Body of pancreas (tissue), 4 donors: ENCODE measurements around the gene TNFAIP8. TPM values are rescaled to one million over a fixed set of nuclear protein-coding genes. Genes with fewer than 3 reads are reported as not detected.
"Not testable (repeated sequence)": the region's sequence is repeated elsewhere in the genome, so short reads cannot be mapped to it uniquely, and the experiment has no call there.

Experiments
- ATAC-seq: fragments of 150-250 bp; one replicate; pipeline ENCODE4 v1.9.1; 2016
- DNase-seq, 4 donors: peaks; one replicate each; pipeline ENCODE4 v3.0.0-alpha.2; 2019
- H3K27ac ChIP-seq, 4 donors: fragments of 200-600 bp; sonication (generic); 1 replicate in 3 of 4; 2 replicates in 1 of 4; pipeline versions ENCODE4 v1.5.1 to v1.6.1; 2016 to 2019; ENCODE audit warnings: mild to moderate bottlenecking in 1 of 4, mixed read lengths in 1 of 4, moderate library complexity in 1 of 4
- H3K27me3 ChIP-seq, 2 donors: fragments of 200-600 bp; sonication (generic); one replicate each; pipeline ENCODE4 v1.6.0; 2016; ENCODE audit warnings: mild to moderate bottlenecking in 1 of 2
- H3K36me3 ChIP-seq, 2 donors: fragments of 200-600 bp; sonication (generic); replicated peaks in 1 of 2; 2 replicates each; pipeline ENCODE4 v1.5.1; 2016; ENCODE audit warnings: low read depth in 2 of 2; ENCODE audit not compliant: insufficient read depth in 1 of 2
- H3K4me1 ChIP-seq: fragments of 200-600 bp; sonication (generic); one replicate; pipeline ENCODE4 v1.6.0; 2016
- H3K4me3 ChIP-seq, 2 donors: fragments of 200-600 bp; sonication (generic); 1 replicate in 1 of 2; 2 replicates in 1 of 2; pipeline ENCODE4 v1.5.1; 2016 to 2019
- H3K9me3 ChIP-seq, 3 donors: fragments of 200-600 bp; sonication (generic); 1 replicate in 2 of 3; 2 replicates in 1 of 3; pipeline ENCODE4 v1.5.1; 2016
- CTCF ChIP-seq, 7 experiments: fragments of 450-650 bp in 4 of 7; fragments of 200-600 bp in 3 of 7; sonication (generic) in 3 of 7; IDR thresholded peaks; one replicate each; pipeline ENCODE4 v1.5.1; 2016 to 2019; ENCODE audit warnings: antibody characterized with exemption in 7 of 7
- POLR2A ChIP-seq, 3 donors: fragments of 450-650 bp; IDR thresholded peaks; one replicate each; pipeline ENCODE4 v1.6.1; 2016; ENCODE audit warnings: antibody characterized with exemption in 3 of 3, mild to moderate bottlenecking in 2 of 3
- WGBS, 2 donors: methylation state at CpG; one replicate each; pipeline ENCODE4 v1.1.5; 2017; 5-methylcytosine and 5-hydroxymethylcytosine counted together
- intact Hi-C: fragments of 100-400 bp; cut with DNase I; formaldehyde crosslinking; loops from one replicate; pipeline ENCODE4 v1.15.1; 2023
- total RNA-seq, 2 donors: library from RNA; depleted of rRNA; stranded (reverse); fragments of >200 nt; gene quantifications; one replicate each; pipeline ENCODE4 v1.1.0, GENCODE V29; 2016

Gene TNFAIP8
- total RNA-seq, 2 donors from 2014 or later = 15.8 to 32.3 TPM

- no peaks in the 10 kb centered on the region for H3K9me3 ChIP-seq
- intact Hi-C loops = no loop called here
- 27 to 28% methylated on average over 9 of the region's 9 CpGs for WGBS, 2 donors
- no peak overlapping the region for H3K4me3 ChIP-seq
- DNase-seq = no peak
- H3K4me1 ChIP-seq = peaks cover 8% of the 10 kb centered on the region
- no peaks in the 10 kb centered on the region for H3K36me3 ChIP-seq
- no peak for ATAC-seq
- H3K27ac ChIP-seq = peak overlapping the region in 1 of 4 donors; percentile 61
- no peaks in the 10 kb centered on the region for H3K27me3 ChIP-seq
- no peak for TF ChIP-seq POLR2A (IDR thresholded peaks at IDR 0.05)
- TF ChIP-seq CTCF (IDR thresholded peaks at IDR 0.05) = peak in 1 of 7 experiments; percentile 2
Measured at GRCh38 chr5:119412279-119413227, 56.7 kb downstream of the TNFAIP8 start.

- 74 to 76% methylated on average over 13 of the region's 13 CpGs for WGBS, 2 donors
- DNase-seq = peak in 1 of 4 donors; percentile 32
- intact Hi-C loops, ATAC-seq, H3K4me1 ChIP-seq, H3K36me3 ChIP-seq, H3K4me3 ChIP-seq, H3K27ac ChIP-seq, H3K27me3 ChIP-seq, H3K9me3 ChIP-seq: not testable (repeated sequence)
Measured at GRCh38 chr5:119414124-119414734, 58.4 kb downstream of the TNFAIP8 start.

- H3K27me3 ChIP-seq = no peaks in the 10 kb centered on the region
- WGBS, 2 donors = 73% methylated on average over 5 of the region's 5 CpGs
- intact Hi-C loops = no loop called here
- H3K27ac ChIP-seq = no peak overlapping the region
- H3K4me1 ChIP-seq = no peaks in the 10 kb centered on the region
- TF ChIP-seq POLR2A (IDR thresholded peaks at IDR 0.05) (no peak), CTCF (IDR thresholded peaks at IDR 0.05) (no peak)
- H3K4me3 ChIP-seq = no peak overlapping the region
- no peaks in the 10 kb centered on the region for H3K36me3 ChIP-seq
- DNase-seq (no peak), ATAC-seq (no peak)
- H3K9me3 ChIP-seq = no peaks in the 10 kb centered on the region
Measured at GRCh38 chr5:119417891-119418605, 62.2 kb downstream of the TNFAIP8 start.

- no peak overlapping the region for H3K4me3 ChIP-seq
- WGBS, 2 donors = 25 to 36% methylated on average over 2 of the region's 2 CpGs
- no peaks in the 10 kb centered on the region for H3K4me1 ChIP-seq
- no peak overlapping the region for H3K27ac ChIP-seq
- intact Hi-C loops = no loop called here
- H3K27me3 ChIP-seq = no peaks in the 10 kb centered on the region
- TF ChIP-seq POLR2A (IDR thresholded peaks at IDR 0.05) (no peak), CTCF (IDR thresholded peaks at IDR 0.05) (no peak)
- no peak for ATAC-seq
- H3K9me3 ChIP-seq = no peaks in the 10 kb centered on the region
- H3K36me3 ChIP-seq = no peaks in the 10 kb centered on the region
- peak in 1 of 4 donors; percentile 23 for DNase-seq
Measured at GRCh38 chr5:119418606-119419100, 62.8 kb downstream of the TNFAIP8 start.

GRCh38 chr5:119420169-119420568, 64.3 kb downstream of the TNFAIP8 start:
- ATAC-seq (no peak), DNase-seq (peak in 1 of 4 donors; percentile 8)
- Histone ChIP-seq H3K4me1 (no peaks in the 10 kb centered on the region), H3K27ac (no peak overlapping the region), H3K36me3 (no peaks in the 10 kb centered on the region), H3K9me3 (no peaks in the 10 kb centered on the region), H3K4me3 (no peak overlapping the region), H3K27me3 (no peaks in the 10 kb centered on the region)
- WGBS, 2 donors = 54 to 58% methylated on average over 3 of the region's 3 CpGs
- intact Hi-C loops = no loop called here
- TF ChIP-seq CTCF (IDR thresholded peaks at IDR 0.05) (no peak), POLR2A (IDR thresholded peaks at IDR 0.05) (no peak)
